Stimulated activated memory B cell treated with anti-CD40 and anti-IgM and Interleukin-4, amounts not matched to agents 10 μg/mL and 1 μg/mL and 100 μg/mL, for 72 hours (primary cell): ENCODE results near the gene NEK2.
A peak's percentile ranks its signal among the peaks of the same experiment; 100 is the strongest.
"Not testable (repeated sequence)": the region's sequence is repeated elsewhere in the genome, so short reads cannot be mapped to it uniquely, and the experiment has no call there.

Experiments
- ATAC-seq: fragments of 150-1000 bp; cut with Tn5 transposase; 2 replicates; pipeline ENCODE4 v1.10.0; 2021
- H3K27ac Mint-ChIP-seq: one replicate; pipeline ENCODE4 v1.8.0; 2022; ENCODE audit warnings: mild to moderate bottlenecking, mixed read lengths
- H3K27me3 Mint-ChIP-seq: one replicate; pipeline ENCODE4 v1.8.0; 2022; ENCODE audit warnings: mixed read lengths
- H3K36me3 Mint-ChIP-seq: one replicate; pipeline ENCODE4 v1.8.0; 2022; ENCODE audit warnings: mixed read lengths
- H3K4me1 Mint-ChIP-seq: one replicate; pipeline ENCODE4 v1.8.0; 2022; ENCODE audit warnings: mixed read lengths
- H3K4me3 Mint-ChIP-seq: one replicate; pipeline ENCODE4 v1.8.0; 2022; ENCODE audit warnings: mild to moderate bottlenecking, moderate library complexity, mixed read lengths
- H3K9me3 Mint-ChIP-seq: one replicate; pipeline ENCODE4 v1.8.0; 2022; ENCODE audit warnings: mixed read lengths

Gene NEK2

DNA sequence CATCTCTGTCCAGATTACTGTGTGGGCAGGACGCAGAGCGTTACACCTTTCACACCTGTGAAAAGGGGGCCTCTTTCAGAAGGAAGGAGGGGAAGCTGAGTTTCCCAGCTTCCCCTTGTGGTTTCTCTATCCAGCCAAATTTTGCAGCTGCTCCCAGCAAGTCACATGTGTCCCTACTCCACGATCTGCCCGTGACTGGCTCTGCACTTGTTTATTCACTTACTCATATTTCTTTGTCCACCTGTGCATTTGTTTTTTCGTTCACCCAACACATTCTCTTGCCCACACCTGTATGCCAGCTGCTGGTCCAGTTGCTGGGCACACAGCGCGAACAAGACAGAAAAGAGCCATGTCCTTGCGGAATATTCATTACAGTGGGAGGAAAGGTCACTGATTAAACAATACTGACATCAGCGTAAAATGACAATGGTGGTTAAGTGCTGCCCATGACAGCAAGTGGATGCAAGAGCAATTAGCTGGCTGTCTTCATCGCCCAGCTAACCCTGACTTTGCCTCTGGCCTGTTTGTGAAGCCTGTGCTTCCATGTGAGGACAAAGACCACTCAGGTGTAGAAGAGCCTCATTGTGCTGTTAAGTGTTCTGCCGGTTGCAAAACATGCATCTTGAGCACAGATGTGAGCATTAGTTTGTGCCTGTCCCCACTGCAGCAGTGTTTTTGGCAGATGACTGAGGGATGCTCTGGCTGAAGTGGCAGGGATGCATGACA, 28.6 kb upstream of the NEK2 start:
- H3K4me1 Mint-ChIP-seq, result peaks cover 12% of the 10 kb centered on the region
- H3K9me3 Mint-ChIP-seq, result no peaks in the 10 kb centered on the region
- H3K27me3 Mint-ChIP-seq, result no peaks in the 10 kb centered on the region
- no peaks in the 10 kb centered on the region for H3K36me3 Mint-ChIP-seq
- ATAC-seq, result no peak
- no peak overlapping the region for H3K4me3 Mint-ChIP-seq
- no peak overlapping the region for H3K27ac Mint-ChIP-seq

DNA sequence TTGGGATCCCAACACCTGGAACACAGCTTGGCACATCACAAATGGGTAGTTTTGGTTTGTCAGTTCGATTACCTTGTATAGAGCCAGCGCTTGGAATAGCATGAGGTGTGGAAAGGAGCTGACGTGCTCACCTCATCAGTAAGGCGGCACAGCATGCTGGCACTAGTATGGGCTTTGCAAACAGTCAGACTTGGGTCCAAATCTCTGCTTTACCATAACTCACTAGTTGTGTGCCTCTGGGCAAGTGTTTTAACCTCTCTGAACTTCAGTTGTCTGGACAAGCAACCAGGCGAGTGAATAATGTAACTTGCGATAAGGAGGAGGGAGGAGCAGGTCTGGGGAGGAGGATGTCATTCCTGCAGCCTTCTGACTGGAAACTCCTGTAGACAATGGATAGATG, 26.3 kb upstream of the NEK2 start:
- H3K27me3 Mint-ChIP-seq, result no peaks in the 10 kb centered on the region
- ATAC-seq, result no peak
- peak overlapping the region; percentile 7 for H3K27ac Mint-ChIP-seq

DNA sequence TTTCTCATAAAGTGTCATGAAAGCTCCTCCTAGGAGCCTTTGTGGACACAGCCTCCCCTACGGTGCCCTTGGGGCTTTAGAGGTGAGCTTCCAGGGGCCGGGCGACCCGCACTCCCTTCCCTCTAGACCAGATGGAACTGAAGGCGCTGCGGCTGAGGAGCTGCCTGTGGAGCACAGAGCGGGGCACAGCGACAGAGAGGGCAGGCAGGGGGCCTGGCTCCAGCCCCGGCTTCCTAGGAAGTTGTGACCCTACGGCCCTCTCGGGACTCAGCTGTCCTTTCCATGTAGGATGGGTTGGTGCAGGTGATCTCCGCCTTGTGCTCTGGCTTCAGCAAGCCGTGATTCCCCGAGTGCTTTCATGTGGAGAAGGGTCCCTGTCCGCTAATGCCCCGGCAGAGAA, 23.6 kb upstream of the NEK2 start:
- H3K27me3 Mint-ChIP-seq, result no peaks in the 10 kb centered on the region
- peak overlapping the region; percentile 38 for H3K27ac Mint-ChIP-seq
- H3K4me3 Mint-ChIP-seq, result peak overlapping the region; percentile 34
- ATAC-seq, result no peak
- H3K4me1 Mint-ChIP-seq, result peaks cover 52% of the 10 kb centered on the region
- no peaks in the 10 kb centered on the region for H3K36me3 Mint-ChIP-seq
- H3K9me3 Mint-ChIP-seq, result no peaks in the 10 kb centered on the region

More for the DNA sequence above, 26.3 kb upstream of the NEK2 start:
- H3K4me3 Mint-ChIP-seq, result no peak overlapping the region
- H3K36me3 Mint-ChIP-seq, result no peaks in the 10 kb centered on the region
- peaks cover 34% of the 10 kb centered on the region for H3K4me1 Mint-ChIP-seq
- no peaks in the 10 kb centered on the region for H3K9me3 Mint-ChIP-seq

DNA sequence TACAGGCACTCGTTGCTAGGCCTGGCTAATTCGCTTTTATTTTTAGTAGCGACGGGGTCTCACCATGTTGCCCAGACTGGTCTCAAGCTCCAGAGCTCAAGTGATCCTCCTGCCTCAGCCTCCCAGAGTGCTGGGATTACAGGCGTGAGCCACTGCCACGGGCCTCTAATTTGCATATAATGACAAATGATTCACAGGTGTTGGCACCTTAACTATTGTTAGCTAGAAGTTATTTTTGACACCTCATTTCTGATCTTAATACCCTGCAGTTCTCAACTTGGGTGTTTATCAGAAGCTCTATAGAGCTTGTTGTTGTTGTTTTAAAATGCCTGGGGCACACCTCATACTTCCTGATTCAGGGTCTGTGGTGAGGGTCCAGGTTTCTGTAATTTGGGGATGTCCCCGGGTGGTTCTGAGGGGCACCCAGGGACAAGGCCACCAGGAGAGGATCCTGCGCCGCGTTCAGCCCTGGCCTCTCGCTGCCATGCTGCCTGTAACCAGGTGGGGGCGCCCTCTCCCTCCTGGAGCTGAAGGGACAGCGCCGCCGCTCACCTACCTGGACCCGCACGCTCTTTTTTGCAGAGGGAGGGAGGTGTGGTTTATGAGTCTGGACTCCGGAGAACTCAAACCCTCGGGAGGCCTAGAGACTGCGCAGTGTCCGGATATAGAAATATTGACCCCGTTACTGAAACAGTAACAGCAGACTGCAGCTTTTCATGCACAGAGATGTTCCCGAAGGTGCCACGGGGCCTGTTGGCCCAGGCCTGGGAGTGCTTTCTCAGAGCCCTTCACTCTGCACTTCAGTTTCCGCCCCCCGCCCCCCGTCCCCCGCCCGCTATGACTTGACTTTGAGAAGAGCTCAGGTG, 23.0 kb upstream of the NEK2 start:
- Mint-ChIP-seq H3K27ac (peak overlapping the region; percentile 38), H3K27me3 (no peaks in the 10 kb centered on the region), H3K4me3 (peak overlapping the region; percentile 34), H3K9me3 (no peaks in the 10 kb centered on the region), H3K4me1 (peaks cover 52% of the 10 kb centered on the region), H3K36me3 (no peaks in the 10 kb centered on the region)
- peak; percentile 65 for ATAC-seq

DNA sequence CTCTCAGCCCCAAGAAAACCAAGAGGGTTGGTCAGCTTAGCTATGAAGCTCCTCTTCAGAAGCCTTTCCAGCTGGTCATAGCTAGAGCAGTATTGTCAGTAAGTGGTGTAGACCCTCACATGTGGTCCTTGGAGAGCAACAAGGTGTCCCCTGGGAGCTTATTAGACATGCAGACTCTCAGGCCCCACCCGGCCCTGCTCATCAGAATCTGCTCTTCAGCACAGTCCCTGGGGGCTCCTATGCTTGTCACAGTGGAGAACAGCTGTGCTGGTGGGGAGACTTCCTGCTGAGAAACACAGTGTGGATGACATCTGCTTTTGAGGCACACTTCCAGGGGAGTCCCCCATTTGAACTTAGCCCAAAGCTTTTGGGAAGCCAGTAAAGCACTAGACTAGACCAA, 21.9 kb upstream of the NEK2 start:
- Mint-ChIP-seq H3K27ac (peak overlapping the region; percentile 38), H3K9me3 (no peaks in the 10 kb centered on the region), H3K27me3 (no peaks in the 10 kb centered on the region), H3K36me3 (no peaks in the 10 kb centered on the region), H3K4me1 (peaks cover 52% of the 10 kb centered on the region), H3K4me3 (no peak overlapping the region)
- peak; percentile 94 for ATAC-seq

DNA sequence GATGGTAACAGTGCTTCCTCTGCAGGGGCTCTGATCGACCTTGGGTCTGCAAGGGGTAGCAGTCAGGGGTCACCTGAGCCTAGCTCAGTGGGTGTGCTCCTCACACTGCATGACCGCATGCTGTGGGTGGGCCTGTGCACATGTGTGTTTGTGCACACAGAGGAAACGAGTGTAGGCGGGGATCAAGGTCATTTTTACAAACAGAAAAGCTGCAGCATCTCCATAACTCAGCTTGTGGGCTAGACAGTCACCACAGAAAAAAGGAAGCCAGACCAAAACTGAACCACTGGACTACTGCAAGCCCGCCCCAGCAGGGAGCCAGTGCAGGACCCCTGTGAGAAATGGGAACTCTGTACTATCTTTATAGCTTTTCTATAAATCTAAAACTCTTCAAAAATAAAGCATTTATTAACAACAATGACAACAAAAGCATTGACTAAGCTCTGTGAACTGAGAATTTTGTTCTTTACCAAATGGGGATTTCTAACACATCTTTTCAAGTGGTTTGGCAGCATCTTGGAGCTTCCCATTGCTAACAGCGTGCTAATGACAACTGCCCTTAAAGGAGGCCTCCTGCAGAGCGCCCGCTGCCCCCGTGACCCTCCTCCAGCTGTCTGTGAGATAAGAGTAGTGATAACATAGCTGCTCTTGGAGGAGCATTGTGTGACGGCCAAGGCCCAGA, 19.9 kb upstream of the NEK2 start:
- Mint-ChIP-seq H3K9me3 (no peaks in the 10 kb centered on the region), H3K36me3 (no peaks in the 10 kb centered on the region), H3K27me3 (no peaks in the 10 kb centered on the region), H3K4me3 (peak overlapping the region; percentile 24), H3K4me1 (peaks cover 52% of the 10 kb centered on the region), H3K27ac (no peak overlapping the region)
- peak; percentile 81 for ATAC-seq

DNA sequence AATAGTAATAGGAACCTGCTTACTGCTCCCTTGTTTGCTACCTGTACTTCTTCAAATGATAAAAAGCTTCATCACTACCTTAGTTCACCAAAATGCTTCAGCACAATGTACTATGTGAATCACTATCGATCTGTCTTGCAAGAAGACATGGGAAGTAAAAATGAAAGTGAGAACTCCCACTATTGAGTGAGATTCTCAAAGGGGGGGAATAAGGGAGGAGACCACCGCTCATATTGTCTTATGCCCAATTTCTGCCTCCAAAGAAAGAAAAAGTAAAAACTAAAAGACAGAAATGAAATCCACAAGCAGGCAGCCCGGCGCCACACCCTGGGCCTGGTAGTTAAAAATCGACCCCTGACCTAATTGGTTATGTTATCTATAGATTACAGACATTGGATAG, 18.5 kb upstream of the NEK2 start:
- H3K27me3 Mint-ChIP-seq, ATAC-seq, H3K27ac Mint-ChIP-seq, H3K36me3 Mint-ChIP-seq, H3K4me3 Mint-ChIP-seq, H3K9me3 Mint-ChIP-seq: not testable (repeated sequence)
- peaks cover 40% of the 10 kb centered on the region for H3K4me1 Mint-ChIP-seq

DNA sequence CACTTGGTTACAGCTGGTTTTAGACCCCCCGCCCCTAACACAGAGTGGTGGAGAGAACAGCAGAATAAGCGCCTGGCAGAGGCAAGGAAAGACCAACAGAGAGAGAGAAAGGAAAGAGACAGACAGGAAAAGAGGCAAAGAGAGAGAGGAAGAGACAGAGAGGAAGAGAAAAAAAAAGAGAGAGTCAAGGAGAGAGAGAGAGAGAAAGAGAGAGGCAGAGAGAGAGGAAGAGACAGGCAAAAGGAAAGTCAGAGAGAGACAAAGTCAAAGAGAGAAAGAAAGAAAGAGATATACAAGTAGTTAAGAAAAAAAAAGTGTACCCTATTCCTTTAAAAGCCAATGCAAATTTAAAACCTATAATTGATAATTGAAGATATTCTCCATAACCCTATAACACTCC, 13.0 kb upstream of the NEK2 start:
- Mint-ChIP-seq H3K27me3 (no peaks in the 10 kb centered on the region), H3K9me3 (no peaks in the 10 kb centered on the region), H3K4me3 (no peak overlapping the region), H3K4me1 (peaks cover 15% of the 10 kb centered on the region), H3K36me3 (no peaks in the 10 kb centered on the region), H3K27ac (peak overlapping the region; percentile 40)
- no peak for ATAC-seq

DNA sequence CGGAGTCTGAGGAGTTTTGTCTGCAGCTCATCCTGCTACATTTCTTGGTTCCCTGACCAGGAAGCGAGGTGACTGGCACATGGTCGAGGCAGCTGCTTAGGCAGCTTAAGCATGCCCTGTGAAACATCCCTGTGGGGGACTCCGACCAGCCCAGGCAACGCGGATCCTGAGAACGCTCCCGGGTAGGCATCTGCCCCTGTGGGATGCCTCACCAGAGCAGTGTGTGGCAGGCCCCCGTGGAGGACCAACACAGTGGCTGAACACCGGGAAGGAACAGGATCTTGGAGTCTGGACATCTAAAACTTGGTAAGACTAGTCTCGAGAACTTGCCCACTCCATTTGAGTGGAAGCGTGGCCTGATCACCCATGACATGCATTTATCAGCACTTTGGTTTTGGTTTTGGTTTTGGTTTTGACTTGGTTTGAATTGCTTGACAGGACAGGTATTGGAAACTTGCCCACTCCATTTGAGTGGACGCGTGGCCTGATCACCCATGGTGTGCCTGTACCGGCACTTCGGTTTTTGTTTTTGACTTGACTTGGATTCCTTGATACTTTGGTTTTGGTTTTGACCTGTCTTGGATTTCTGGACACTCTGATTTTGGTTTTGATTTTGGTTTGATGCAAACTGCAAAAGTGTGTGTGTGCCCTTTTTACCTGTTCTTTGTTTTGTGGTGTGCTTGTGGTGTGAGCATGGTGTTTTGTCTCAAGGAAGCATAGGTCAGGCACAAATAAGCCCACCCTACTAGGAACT, 12.2 kb upstream of the NEK2 start:
- H3K27me3 Mint-ChIP-seq, result no peaks in the 10 kb centered on the region
- peak overlapping the region; percentile 40 for H3K27ac Mint-ChIP-seq
- peaks cover 23% of the 10 kb centered on the region for H3K4me1 Mint-ChIP-seq
- no peak for ATAC-seq
- no peaks in the 10 kb centered on the region for H3K9me3 Mint-ChIP-seq
- peak overlapping the region; percentile 44 for H3K4me3 Mint-ChIP-seq
- H3K36me3 Mint-ChIP-seq, result no peaks in the 10 kb centered on the region

DNA sequence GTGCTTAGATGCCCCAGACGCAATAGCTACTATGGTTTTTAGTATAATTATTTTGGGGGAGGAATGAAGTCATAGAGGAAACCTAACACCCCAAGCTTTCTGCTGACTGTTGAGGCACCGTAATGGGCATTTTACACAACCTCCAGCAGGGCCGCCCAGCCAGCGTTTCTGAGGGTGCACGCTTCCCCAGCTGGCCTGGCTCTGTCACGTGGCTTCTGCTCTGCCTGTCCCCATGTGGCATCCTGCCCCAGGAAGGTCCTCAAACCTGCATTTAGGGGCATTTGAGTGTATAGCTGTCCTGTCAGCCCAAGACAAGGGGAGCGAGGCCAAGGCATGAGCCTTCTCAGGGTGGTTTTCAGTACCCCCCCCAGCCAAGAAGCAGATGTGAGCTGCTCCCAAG, 10.4 kb upstream of the NEK2 start:
- Mint-ChIP-seq H3K36me3 (no peaks in the 10 kb centered on the region), H3K9me3 (no peaks in the 10 kb centered on the region), H3K27ac (peak overlapping the region; percentile 28), H3K27me3 (no peaks in the 10 kb centered on the region), H3K4me1 (peaks cover 30% of the 10 kb centered on the region), H3K4me3 (no peak overlapping the region)
- ATAC-seq, result no peak

DNA sequence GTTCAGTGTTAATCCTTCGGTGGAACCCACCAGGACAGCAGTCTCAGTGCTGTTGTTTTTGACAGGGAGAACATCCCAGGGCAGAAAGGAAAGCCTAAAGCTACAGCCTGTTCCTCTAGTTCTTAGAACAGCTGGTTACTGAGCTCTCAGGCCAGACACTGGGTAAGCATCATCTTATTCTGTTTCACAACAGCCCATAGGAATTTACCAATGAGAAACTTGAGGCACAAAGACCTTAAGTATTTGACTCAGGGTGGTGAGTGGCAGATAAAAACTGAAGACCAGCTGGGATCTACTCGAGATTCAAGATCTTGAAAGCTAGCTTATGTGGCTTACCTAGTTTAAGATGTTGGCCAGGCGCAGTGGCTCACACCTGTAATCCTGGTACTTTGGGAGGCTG, 9.4 kb upstream of the NEK2 start:
- H3K36me3 Mint-ChIP-seq, result no peaks in the 10 kb centered on the region
- peaks cover 36% of the 10 kb centered on the region for H3K4me1 Mint-ChIP-seq
- H3K4me3 Mint-ChIP-seq, result no peak overlapping the region
- no peak overlapping the region for H3K27ac Mint-ChIP-seq
- no peaks in the 10 kb centered on the region for H3K27me3 Mint-ChIP-seq
- no peak for ATAC-seq
- H3K9me3 Mint-ChIP-seq, result no peaks in the 10 kb centered on the region

DNA sequence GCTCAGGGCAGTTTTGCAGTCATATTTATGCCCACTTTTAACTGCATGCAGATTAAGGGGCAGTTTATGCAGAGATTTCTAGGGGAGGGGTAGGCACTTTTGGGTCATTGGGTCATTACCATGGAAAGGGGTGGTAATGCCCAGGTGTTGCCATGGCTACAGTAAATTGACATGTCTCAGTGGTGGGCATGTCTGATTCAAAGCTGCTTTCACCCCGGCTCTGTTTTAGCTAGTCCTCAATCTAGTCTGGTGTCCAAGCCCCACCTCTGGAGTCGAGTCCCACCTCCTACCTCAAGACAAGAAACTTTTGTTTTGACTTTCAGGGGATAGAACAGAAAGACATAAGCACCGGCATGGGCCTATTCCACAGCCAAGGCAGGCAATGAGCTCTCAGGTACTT, 8.9 kb upstream of the NEK2 start:
- no peaks in the 10 kb centered on the region for H3K9me3 Mint-ChIP-seq
- H3K27me3 Mint-ChIP-seq, result no peaks in the 10 kb centered on the region
- H3K27ac Mint-ChIP-seq, result peak overlapping the region; percentile 10
- H3K4me1 Mint-ChIP-seq, result peaks cover 40% of the 10 kb centered on the region
- H3K36me3 Mint-ChIP-seq, result no peaks in the 10 kb centered on the region
- H3K4me3 Mint-ChIP-seq, result no peak overlapping the region
- no peak for ATAC-seq

DNA sequence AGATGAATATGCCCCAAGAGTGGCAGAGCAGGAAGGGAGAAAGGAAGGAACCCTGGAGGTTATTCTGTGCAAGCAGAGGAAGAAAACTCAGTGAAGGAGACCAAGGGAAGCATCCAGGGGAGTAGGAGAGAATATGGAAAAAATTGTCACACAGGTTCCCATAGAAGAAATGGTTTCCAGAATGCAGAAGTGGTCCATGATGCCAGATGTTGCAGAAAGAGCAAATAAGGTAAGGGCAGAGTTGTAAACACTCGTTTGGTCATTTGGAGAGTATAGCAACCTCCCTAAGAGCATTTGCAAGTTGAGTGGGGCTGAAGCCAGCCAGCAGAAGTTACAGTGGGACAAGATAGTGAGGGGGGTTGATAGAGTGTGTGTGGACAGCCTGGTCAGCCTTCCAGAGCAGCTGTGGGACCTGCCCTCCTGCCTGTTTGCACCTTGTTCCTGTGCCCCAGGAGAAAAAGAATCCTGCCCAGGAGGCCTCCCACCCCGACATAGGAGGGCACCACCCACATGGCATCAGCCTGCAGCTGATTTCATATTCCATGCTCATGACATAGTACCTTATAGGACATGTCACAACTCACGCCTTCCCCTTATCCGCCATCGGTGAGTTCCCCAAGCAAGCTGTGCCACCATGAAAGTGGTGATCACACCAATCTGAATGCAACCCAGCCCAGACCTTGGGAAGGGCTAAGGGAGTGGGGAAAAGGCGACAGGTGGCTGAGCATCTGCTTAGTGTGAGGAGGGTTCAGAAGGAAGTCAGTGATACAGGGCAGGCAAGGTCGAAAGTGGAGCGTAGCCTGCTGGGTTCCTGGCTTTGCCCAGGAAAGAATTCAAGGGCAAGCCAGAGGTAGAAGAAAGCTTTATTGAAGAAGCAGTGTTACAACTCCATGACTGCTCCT, 8.2 kb upstream of the NEK2 start:
- Mint-ChIP-seq H3K4me1 (peaks cover 41% of the 10 kb centered on the region), H3K4me3 (no peak overlapping the region), H3K27me3 (no peaks in the 10 kb centered on the region), H3K27ac (peak overlapping the region; percentile 10), H3K36me3 (no peaks in the 10 kb centered on the region), H3K9me3 (no peaks in the 10 kb centered on the region)
- ATAC-seq, result no peak

DNA sequence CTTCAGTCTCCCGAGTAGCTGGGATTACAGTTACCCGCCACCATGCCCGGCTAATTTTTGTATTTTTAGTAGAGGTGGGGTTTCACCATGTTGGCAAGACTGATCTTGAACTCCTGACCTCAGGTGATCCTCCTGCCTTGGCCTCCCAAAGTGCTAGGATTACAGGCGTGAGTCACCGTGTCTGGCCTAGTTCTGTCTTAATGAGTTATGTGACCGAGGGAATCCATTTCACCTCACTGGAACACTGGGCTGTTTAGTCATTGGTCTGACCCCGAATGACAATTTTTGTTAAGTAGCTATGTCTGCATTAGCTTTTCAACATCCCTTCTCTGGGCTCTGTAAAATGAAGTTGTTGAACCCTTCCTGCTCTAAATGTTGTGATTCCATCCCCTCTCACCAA, 6.8 kb upstream of the NEK2 start:
- H3K4me3 Mint-ChIP-seq, H3K27me3 Mint-ChIP-seq, H3K36me3 Mint-ChIP-seq, H3K9me3 Mint-ChIP-seq, ATAC-seq: not testable (repeated sequence)
- Mint-ChIP-seq H3K27ac (peak overlapping the region; percentile 7), H3K4me1 (peaks cover 38% of the 10 kb centered on the region)
